GM12878 (cell line): ENCODE results near the gene SEMA7A. TPM values are rescaled to one million over a fixed set of nuclear protein-coding genes. Genes with fewer than 3 reads are reported as not detected.

Experiments used
- ATAC-seq: fragments of 200-7000 bp; cut with Tn5 transposase; 3 replicates; pipeline ENCODE4 v1.9.1; 2020; ENCODE audit warnings: mild to moderate bottlenecking, moderate library complexity
- BruUV-seq: library from RNA; stranded (reverse); fragments of 400-500 nt; replicated peaks from 2 replicates; lab custom pipeline; 2021; lab: Mats Ljungman, UMichigan
- CTCF ChIA-PET: fragments of 300-600 bp; sonication (Branson Sonifier 250); formaldehyde crosslinking; extraction: SDS; loops from one replicate; lab custom pipeline; 2021; ENCODE audit warnings: inconsistent platforms; lab: Yijun Ruan, JAX
- POLR2A ChIA-PET: fragments of 350-600 bp; formaldehyde crosslinking; extraction: SDS; loops from one replicate; lab custom pipeline; 2021; ENCODE audit warnings: inconsistent platforms; lab: Charles Lee
- RAD21 ChIA-PET: fragments of 300-600 bp; sonication (Branson Sonifier 250); formaldehyde crosslinking; loops from one replicate; lab custom pipeline; 2023; ENCODE audit warnings: antibody characterized with exemption; ENCODE audit not compliant: unreplicated experiment; lab: Charles Lee
- SMC1A ChIA-PET: fragments of 300-600 bp; sonication (Branson Sonifier 250); formaldehyde crosslinking; loops from one replicate; lab custom pipeline; 2023; ENCODE audit not compliant: unreplicated experiment, uncharacterized antibody; lab: Charles Lee
- DNase-seq: peaks from one replicate; pipeline ENCODE4 v3.0.0-alpha.2; 2011; ENCODE audit warnings: low read depth, low spot score
- FAIRE-seq: peaks from 3 replicates; lab custom pipeline; 2011; peaks lifted over from hg19 to GRCh38; lab: Jason Lieb, UNC
- H2AFZ ChIP-seq: 2 replicates; pipeline ENCODE4 v1.6.0; 2011; ENCODE audit warnings: low read depth, low read length, control low read depth; ENCODE audit not compliant: control insufficient read depth
- H3K27ac ChIP-seq: 2 replicates; pipeline ENCODE4 v1.5.1; 2011; ENCODE audit warnings: control low read depth; ENCODE audit not compliant: control insufficient read depth, insufficient read depth
- H3K27me3 ChIP-seq, 2 experiments: replicated peaks in 1 of 2; 2 replicates each; pipeline versions ENCODE4 v1.6.0 to v1.6.1; 2011; ENCODE audit warnings: low read length in 1 of 2; ENCODE audit not compliant: control insufficient read depth in 2 of 2, insufficient read depth in 2 of 2
- H3K36me3 ChIP-seq, 2 experiments: 2 replicates each; pipeline ENCODE4 v1.5.1; 2011; ENCODE audit warnings: low read length in 1 of 2; ENCODE audit not compliant: control insufficient read depth in 2 of 2, insufficient read depth in 2 of 2
- H3K4me1 ChIP-seq: 2 replicates; pipeline ENCODE4 v1.6.1; 2011; ENCODE audit warnings: mild to moderate bottlenecking, low read length, moderate library complexity, mixed read lengths; ENCODE audit not compliant: control insufficient read depth, insufficient read depth
- H3K4me2 ChIP-seq: 2 replicates; pipeline ENCODE4 v1.6.0; 2011; ENCODE audit warnings: control low read depth; ENCODE audit not compliant: control insufficient read depth, insufficient read depth
- H3K4me3 ChIP-seq: fragments of 200-600 bp; sonication (generic); 2 replicates; pipeline ENCODE4 v1.5.1; 2016
- H3K79me2 ChIP-seq: 2 replicates; pipeline ENCODE4 v1.6.0; 2011; ENCODE audit warnings: low read length; ENCODE audit not compliant: control insufficient read depth, insufficient read depth
- H3K9ac ChIP-seq: 2 replicates; pipeline ENCODE4 v1.8.0; 2011; ENCODE audit warnings: low read length, control low read depth, mixed read lengths; ENCODE audit not compliant: control insufficient read depth, insufficient read depth
- H3K9me3 ChIP-seq: replicated peaks from 3 replicates; pipeline ENCODE4 v1.5.1; 2011; ENCODE audit warnings: mild to moderate bottlenecking, low read length; ENCODE audit not compliant: control insufficient read depth, insufficient read depth
- H4K20me1 ChIP-seq: 2 replicates; pipeline ENCODE4 v1.6.0; 2011; ENCODE audit not compliant: control insufficient read depth, insufficient read depth
- CREM ChIP-seq: IDR thresholded peaks from 2 replicates; pipeline ENCODE4 v1.6.1; 2014; ENCODE audit warnings: antibody characterized with exemption, low read depth
- POLR2A ChIP-seq: IDR thresholded peaks from 2 replicates; pipeline ENCODE4 v1.6.1; 2011; ENCODE audit warnings: low read depth, mild to moderate bottlenecking, low read length
- POLR2AphosphoS5 ChIP-seq: IDR thresholded peaks from 2 replicates; pipeline ENCODE4 v1.6.1; 2011; ENCODE audit warnings: mild to moderate bottlenecking, low read length, inconsistent platforms
- TCF7 ChIP-seq: IDR thresholded peaks from 2 replicates; pipeline ENCODE4 v1.6.1; 2014; ENCODE audit warnings: antibody characterized with exemption, borderline replicate concordance
- WGBS: methylation state at CpG from one replicate; pipeline ENCODE4 v1.1.6; 2016; ENCODE audit warnings: low lambda C conversion rate; ENCODE audit not compliant: insufficient replicate concordance, insufficient coverage; ENCODE audit errors: missing lambda C conversion rate; 5-methylcytosine and 5-hydroxymethylcytosine counted together
- in situ Hi-C: fragments of 300-500 bp; cut with MboI; formaldehyde crosslinking; loops from 9 replicates; pipeline ENCODE4 v1.14.3; 2018; ENCODE audit warnings: mixed read lengths
- intact Hi-C: fragments of 100-400 bp; cut with micrococcal nuclease; formaldehyde crosslinking; loops from one replicate; pipeline ENCODE4 v1.14.2; 2022; ENCODE audit not compliant: unreplicated experiment
- polyA plus RNA-seq, 11 experiments: library from polyadenylated mRNA; depleted of rRNA in 4 of 11; unstranded in 6 of 11; stranded (reverse) in 5 of 11; fragments of >200 nt; fragmentation: Nextera tagmentation in 4 of 11; fragmentation: Illumina TruSeq in 1 of 11; extraction: Ambion mirVana in 4 of 11; extraction: Trizol in 1 of 11; gene quantifications; 1 replicate in 1 of 11; 2 replicates in 10 of 11; pipeline versions ENCODE4 v1.2.1 to v1.2.3, GENCODE V29; 2011 to 2016; ENCODE audit warnings: inconsistent platforms in 2 of 11, missing spikeins in 2 of 11, low read depth in 1 of 11
- total RNA-seq, 4 experiments: library from RNA; depleted of rRNA in 3 of 4; stranded (reverse); fragments of >200 nt in 3 of 4; fragmentation: Illumina TruSeq in 1 of 4; extraction: Trizol in 1 of 4; gene quantifications; 2 replicates each; pipeline versions ENCODE4 v1.2.1 to v1.2.3, GENCODE V29; 2013 to 2021

SEMA7A gene
- total and polyA plus RNA-seq, 10 of the 15 experiments (the other 5 are each of a cell fraction or from before 2014, with no cell fraction given): 0.08 to 112 (median 53.5) TPM

DNA sequence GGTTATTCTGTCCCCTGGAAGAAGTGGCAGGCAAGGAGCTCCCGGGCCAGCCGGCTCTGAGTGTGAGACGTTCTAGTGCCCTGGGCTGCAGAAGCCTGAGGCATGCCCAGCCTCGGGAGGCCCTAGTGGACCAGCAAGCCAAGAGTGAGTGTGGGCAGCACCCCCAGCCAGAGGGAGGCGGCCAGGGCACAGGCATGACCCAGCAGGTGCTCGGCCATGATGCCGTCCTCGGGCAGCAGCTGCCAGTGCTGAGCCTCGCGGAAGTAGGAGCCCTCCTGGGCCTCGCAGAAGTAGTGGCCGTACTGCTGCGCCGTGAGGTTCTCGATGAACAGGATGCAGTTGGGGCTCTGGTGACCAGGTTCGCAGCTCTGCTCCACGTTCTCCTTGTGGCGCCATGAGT is 23.3 kb downstream of the SEMA7A start:
- no peak overlapping the region for H2AFZ ChIP-seq
- TF ChIP-seq POLR2A (0 out of 2 replicates have a peak, but pooled peaks have one; percentile 6), TCF7 (no peak), POLR2AphosphoS5 (0 out of 2 replicates have a peak, but pooled peaks have one; percentile 9)
- H4K20me1 ChIP-seq: no peaks in the 10 kb centered on the region
- no peak for DNase-seq
- intact Hi-C loops: no loop called here
- SMC1A ChIA-PET: interaction anchor here (0.8 to 1.4 kb wide), 2 partner anchors 21 to 26 kb away, joined by 3 to 4 read pairs; no protein-coding TSS in a partner anchor
- WGBS: 85% methylated on average over 17 of the region's 18 CpGs
- no peak overlapping the region for H3K27ac ChIP-seq
- BruUV-seq: no TSS peak
- no peak for ATAC-seq
- H3K4me3 ChIP-seq: no peak overlapping the region
- peaks cover 36 to 52% of the 10 kb centered on the region in 2 experiments for H3K36me3 ChIP-seq
- POLR2A ChIA-PET: interaction anchor here (15.4 kb wide), 1 partner anchor 17 kb away, joined by 325 read pairs; the partner anchor contains the start of gene SEMA7A
- no peaks in the 10 kb centered on the region for H3K27me3 ChIP-seq
- H3K4me2 ChIP-seq: no peak overlapping the region
- H3K4me1 ChIP-seq: peaks cover 13% of the 10 kb centered on the region; the same call in 1 of the 2 replicates
- in situ Hi-C loops: no loop called here
- RAD21 ChIA-PET: no interaction called here
- H3K79me2 ChIP-seq: peaks cover 10% of the 10 kb centered on the region
- H3K9ac ChIP-seq: no peak overlapping the region
- CTCF ChIA-PET: interaction anchor here (0.8 kb wide), 1 partner anchor 445 kb away, joined by 3 read pairs; no protein-coding TSS in a partner anchor
- FAIRE-seq: no peak
- no peaks in the 10 kb centered on the region for H3K9me3 ChIP-seq

DNA sequence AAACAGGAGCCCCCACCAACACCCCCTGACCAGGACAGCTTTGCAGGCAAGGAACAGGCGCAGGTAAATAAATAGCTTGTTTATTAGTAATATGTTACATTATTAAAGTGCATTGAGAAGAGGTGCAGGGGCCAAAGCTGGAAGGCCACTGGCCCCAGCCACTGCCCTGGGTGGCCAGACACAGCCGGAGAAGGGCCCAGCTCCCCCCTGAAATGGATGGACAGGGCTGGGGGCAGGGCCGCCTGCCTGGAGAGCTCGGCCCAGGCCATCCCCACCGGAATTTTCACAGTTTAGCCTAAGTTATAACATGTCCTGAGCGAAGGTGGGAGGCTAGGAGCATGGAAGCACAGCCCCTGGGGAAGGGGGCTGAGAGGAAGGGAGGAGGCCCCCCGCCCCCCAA is 24.5 kb downstream of the SEMA7A start:
- DNase-seq: no peak
- Histone ChIP-seq H3K79me2 (0 out of 2 replicates have a peak, but pooled peaks cover under 1% of the 10 kb centered on the region), H3K9me3 (no peaks in the 10 kb centered on the region), H2AFZ (no peak overlapping the region), H3K27ac (no peak overlapping the region), H3K27me3 (no peaks in the 10 kb centered on the region), H3K4me2 (no peak overlapping the region), H3K4me3 (no peak overlapping the region), H3K9ac (no peak overlapping the region), H3K4me1 (peaks cover 20% of the 10 kb centered on the region), H3K36me3 (peaks cover 23 to 41% of the 10 kb centered on the region in 2 experiments), H4K20me1 (no peaks in the 10 kb centered on the region)
- SMC1A ChIA-PET: interaction anchor here (1.0 to 10.9 kb wide), 3 partner anchors 23 to 134 kb away, joined by 3 to 182 read pairs (median 3); partner anchors contain the start of gene SEMA7A
- FAIRE-seq: no peak
- POLR2A ChIA-PET: interaction anchor here (0.9 to 15.4 kb wide), 3 partner anchors 9 to 18 kb away, joined by 3 to 325 read pairs (median 3); partner anchors contain the start of gene SEMA7A
- in situ Hi-C loops (no loop called here), intact Hi-C loops (no loop called here)
- 86% methylated on average over 7 of the region's 7 CpGs for WGBS
- TF ChIP-seq POLR2AphosphoS5: peak; percentile 5; the same call in 1 of the 2 replicates
- TF ChIP-seq POLR2A: 0 out of 2 replicates have a peak, but pooled peaks have one; percentile 15
- TF ChIP-seq CREM: no peak
- BruUV-seq: TSS peak; percentile 75
- no peak for ATAC-seq
- RAD21 ChIA-PET: interaction anchor here (0.8 to 20.3 kb wide), 3 partner anchors 13 to 24 kb away, joined by 3 to 496 read pairs (median 262); partner anchors contain the start of gene SEMA7A
- CTCF ChIA-PET: interaction anchor here (0.6 to 1.5 kb wide), 3 partner anchors 12 to 190 kb away, joined by 3 to 5 read pairs (median 3); no protein-coding TSS in a partner anchor
